Measurements from ENCODE around the gene AK5.
"Not testable (repeated sequence)": the region's sequence is repeated elsewhere in the genome, so short reads cannot be mapped to it uniquely, and the experiment has no call there.

The AK5 gene

GRCh38 chr1:77412820-77413530, 131.2 kb downstream of the AK5 start:
- Histone ChIP-seq H3K27ac (peak overlapping the region; percentile 75), H3K36me3 (no peaks in the 10 kb centered on the region), H3K9me3 (no peaks in the 10 kb centered on the region), H3K4me3 (ENCODE audit: low read depth in 1 of 2, low read length in 1 of 2) (no peak overlapping the region), H3K4me1 (ENCODE audit: control insufficient read depth in 1 of 2, insufficient read depth in 1 of 2, low read depth in 1 of 2, low read length in 1 of 2) (peaks cover 49 to 52% of the 10 kb centered on the region in 2 experiments), H3K27me3 (no peaks in the 10 kb centered on the region)
- no peak for TF ChIP-seq CTCF (IDR thresholded peaks at IDR 0.05)

DNA sequence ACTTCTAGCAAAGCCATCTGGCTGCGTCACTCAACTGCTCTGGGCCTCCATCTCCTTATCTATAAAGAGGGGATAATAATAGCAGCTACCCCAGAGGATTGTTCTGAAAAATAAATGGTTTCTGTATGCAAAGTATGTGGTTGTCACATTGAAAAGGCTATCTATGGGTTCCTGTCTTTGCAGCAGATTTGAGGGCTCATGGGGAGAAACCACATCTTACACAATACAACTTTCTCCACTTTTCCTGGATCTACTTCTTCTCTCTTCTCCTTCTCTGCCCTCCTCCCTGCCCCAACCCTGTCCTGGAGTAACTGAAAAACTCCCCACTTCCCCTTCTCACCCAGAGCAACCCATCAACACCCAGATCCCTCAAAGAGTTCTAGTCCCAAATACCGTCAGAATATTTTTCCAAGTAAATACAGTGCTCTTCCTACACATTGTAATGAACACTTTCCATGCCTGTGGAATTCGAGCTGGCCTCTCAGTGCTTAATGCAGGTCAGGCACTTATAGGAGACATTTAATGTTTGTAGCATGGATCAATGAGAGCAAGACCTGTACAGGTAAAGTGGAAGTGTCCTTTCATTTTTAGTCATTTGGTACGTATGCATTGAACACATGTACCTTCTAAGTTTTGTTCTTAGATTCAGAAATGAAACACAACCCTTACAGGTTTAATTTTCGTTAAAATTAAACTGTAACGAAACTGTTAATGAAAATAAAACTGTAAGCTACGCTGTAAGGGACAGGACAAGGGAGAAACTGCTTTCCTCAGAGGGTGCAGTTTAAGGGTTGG, 131.9 kb downstream of the AK5 start:
- Histone ChIP-seq H3K9me3 (no peaks in the 10 kb centered on the region), H3K4me1 (ENCODE audit: control insufficient read depth in 1 of 2, insufficient read depth in 1 of 2, low read depth in 1 of 2, low read length in 1 of 2) (peaks cover 49 to 53% of the 10 kb centered on the region in 2 experiments), H3K4me3 (ENCODE audit: low read depth in 1 of 2, low read length in 1 of 2) (no peak overlapping the region), H3K36me3 (no peaks in the 10 kb centered on the region), H3K27me3 (no peaks in the 10 kb centered on the region), H3K27ac (peak overlapping the region; percentile 75)
- TF ChIP-seq CTCF (IDR thresholded peaks at IDR 0.05) = no peak

GRCh38 chr1:77415579-77415978, 133.8 kb downstream of the AK5 start:
- Histone ChIP-seq H3K27ac (peak overlapping the region; percentile 75), H3K4me1 (ENCODE audit: control insufficient read depth in 1 of 2, insufficient read depth in 1 of 2, low read depth in 1 of 2, low read length in 1 of 2) (peaks cover 52 to 56% of the 10 kb centered on the region in 2 experiments), H3K4me3 (ENCODE audit: low read depth in 1 of 2, low read length in 1 of 2) (no peak overlapping the region), H3K36me3 (no peaks in the 10 kb centered on the region), H3K9me3 (no peaks in the 10 kb centered on the region), H3K27me3 (no peaks in the 10 kb centered on the region)
- no peak for TF ChIP-seq CTCF (IDR thresholded peaks at IDR 0.05)

DNA sequence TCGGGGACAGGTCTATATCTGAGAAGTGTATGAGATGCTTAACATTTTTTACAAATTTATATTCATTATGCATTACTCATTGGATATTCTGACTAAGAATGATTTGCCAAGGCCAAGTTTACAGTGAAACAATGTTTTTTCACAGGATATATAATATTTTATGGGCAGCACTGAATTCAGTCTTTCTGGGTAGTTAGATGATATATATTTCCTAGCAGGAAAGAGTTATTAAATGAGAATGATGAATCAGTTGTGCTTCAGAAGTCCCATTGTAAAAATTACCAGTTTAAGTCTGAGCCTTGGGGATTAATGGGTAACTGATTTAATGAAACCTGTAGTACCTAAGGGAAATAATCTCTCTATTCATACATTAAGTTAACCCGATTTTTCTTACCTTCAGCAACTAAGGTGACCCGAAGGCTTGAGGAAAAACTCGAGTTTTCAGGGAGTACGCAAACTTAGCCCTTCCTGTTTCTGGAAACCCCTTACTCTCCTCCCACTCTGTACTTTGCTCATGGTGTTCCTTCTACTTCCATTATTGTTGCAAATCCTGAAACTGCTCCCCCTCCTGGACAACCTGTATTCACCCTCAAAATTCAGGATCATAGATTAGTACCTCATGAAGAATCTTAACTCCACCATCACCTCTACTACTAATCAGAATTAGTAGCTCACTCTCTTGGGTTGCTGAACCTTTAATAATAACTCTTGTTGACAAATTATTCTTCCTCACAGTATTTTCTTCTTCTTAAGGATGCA, 135.1 kb downstream of the AK5 start:
- Histone ChIP-seq H3K27me3 (no peaks in the 10 kb centered on the region), H3K36me3 (no peaks in the 10 kb centered on the region), H3K4me3 (ENCODE audit: low read depth in 1 of 2, low read length in 1 of 2) (no peak overlapping the region), H3K9me3 (no peaks in the 10 kb centered on the region), H3K4me1 (ENCODE audit: control insufficient read depth in 1 of 2, insufficient read depth in 1 of 2, low read depth in 1 of 2, low read length in 1 of 2) (peaks cover 48 to 52% of the 10 kb centered on the region in 2 experiments), H3K27ac (peak overlapping the region; percentile 75)
- no peak for TF ChIP-seq CTCF (IDR thresholded peaks at IDR 0.05)

GRCh38 chr1:77418055-77418454, 136.2 kb downstream of the AK5 start:
- not testable (repeated sequence) for H3K36me3 ChIP-seq; H3K4me3 ChIP-seq (ENCODE audit: low read depth in 1 of 2, low read length in 1 of 2); H3K9me3 ChIP-seq; H3K27me3 ChIP-seq; H3K27ac ChIP-seq
- peaks cover 36 to 40% of the 10 kb centered on the region in 2 experiments for H3K4me1 ChIP-seq (ENCODE audit: control insufficient read depth in 1 of 2, insufficient read depth in 1 of 2, low read depth in 1 of 2, low read length in 1 of 2)
